B cell (primary cell): ENCODE measurements around the gene FIZ1.

ENCODE experiments used
- CTCF ChIP-seq: fragments of 200-600 bp; IDR thresholded peaks from one replicate; pipeline ENCODE4 v1.8.0; 2022; ENCODE audit warnings: antibody characterized with exemption, mild to moderate bottlenecking
- EZH2 ChIP-seq: IDR thresholded peaks from 2 replicates; pipeline ENCODE4 v1.6.1; 2012; ENCODE audit warnings: borderline replicate concordance, low read depth, mild to moderate bottlenecking, moderate library complexity, low read length; ENCODE audit not compliant: insufficient read depth, poor library complexity, severe bottlenecking

GRCh38 chr19:55635334-55635717 lies 36.0 kb upstream of the FIZ1 start:
- TF ChIP-seq CTCF (no peak), EZH2 (no peak)
